ENCODE measurements around the gene EIF5B.

DNA sequence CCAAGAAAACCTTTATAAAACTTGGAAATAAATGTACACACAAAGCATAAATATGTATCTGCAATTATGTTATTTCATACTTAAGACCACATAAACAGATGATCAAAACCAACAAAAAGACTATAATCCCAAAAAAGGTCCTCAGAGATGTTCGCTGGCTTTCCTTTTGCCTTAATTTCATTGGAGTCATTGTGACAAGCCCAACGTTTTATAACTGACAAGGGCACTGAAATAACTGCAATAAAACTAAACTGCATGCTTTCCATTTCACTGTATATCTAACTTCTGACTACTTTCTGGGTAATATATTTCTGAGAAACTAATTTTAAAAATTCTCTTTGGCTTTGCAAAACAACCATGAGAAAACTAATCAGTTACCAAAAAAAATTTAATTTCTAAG lies 96.2 kb downstream of the EIF5B start:
- TF ChIP-seq CTCF (conservative IDR thresholded peaks at IDR 0.05; ENCODE audit: low read depth, low read length), result no peak
- TF ChIP-seq RCOR1 (IDR thresholded peaks at IDR 0.05; ENCODE audit: insufficient replicate concordance, low read length), result no peak
- TF ChIP-seq SMC3 (IDR thresholded peaks at IDR 0.05; ENCODE audit: low read depth, low read length), result no peak
- no peak for TF ChIP-seq MXI1 (IDR thresholded peaks at IDR 0.05; ENCODE audit: borderline replicate concordance, low read depth, low read length)
- no peak for TF ChIP-seq BHLHE40 (IDR thresholded peaks at IDR 0.05; ENCODE audit: low read depth, low read length)
- TF ChIP-seq FOS (IDR thresholded peaks at IDR 0.05; ENCODE audit: low read depth, low read length), result no peak
- TF ChIP-seq POLR2A (IDR thresholded peaks at IDR 0.05; ENCODE audit: low read depth, low read length), result no peak
- TF ChIP-seq USF2 (IDR thresholded peaks at IDR 0.05; ENCODE audit: low read depth, low read length), result no peak
